MCF 10A (cell line): ENCODE data around the gene ATOH8. TPM values are rescaled to one million over a fixed set of nuclear protein-coding genes. Genes with fewer than 3 reads are reported as not detected.

Source experiments
- BruUV-seq: library from RNA; stranded (reverse); fragments of 400-500 nt; replicated peaks from 2 replicates; lab custom pipeline; 2021; lab: Mats Ljungman, UMichigan
- CTCF ChIA-PET: fragments of 300-600 bp; sonication (Branson Sonifier 250); formaldehyde crosslinking; extraction: SDS; loops from one replicate; lab custom pipeline; 2021; ENCODE audit warnings: antibody characterized with exemption, inconsistent platforms; lab: Yijun Ruan, JAX
- POLR2A ChIA-PET: fragments of 300-600, 350-650 bp; sonication (Branson Sonifier 250); formaldehyde crosslinking; extraction: SDS; loops from one replicate; lab custom pipeline; 2020; ENCODE audit warnings: antibody characterized with exemption, inconsistent platforms; lab: Yijun Ruan, JAX
- DNase-seq: peaks from one replicate; pipeline ENCODE4 v3.0.0-alpha.2; 2018; ENCODE audit not compliant: unreplicated experiment
- H3K27ac Mint-ChIP-seq: one replicate; pipeline ENCODE4 v1.8.0; 2022; ENCODE audit warnings: mild to moderate bottlenecking, low read depth, mixed read lengths; ENCODE audit not compliant: unreplicated experiment
- H3K27me3 Mint-ChIP-seq: one replicate; pipeline ENCODE4 v1.8.0; 2022; ENCODE audit warnings: mixed read lengths; ENCODE audit not compliant: insufficient read depth, unreplicated experiment
- H3K36me3 Mint-ChIP-seq: one replicate; pipeline ENCODE4 v1.8.0; 2022; ENCODE audit warnings: mild to moderate bottlenecking, moderate library complexity, mixed read lengths; ENCODE audit not compliant: insufficient read depth, unreplicated experiment
- H3K4me1 Mint-ChIP-seq: one replicate; pipeline ENCODE4 v1.8.0; 2022; ENCODE audit warnings: mixed read lengths; ENCODE audit not compliant: insufficient read depth, unreplicated experiment
- H3K4me3 Mint-ChIP-seq: one replicate; pipeline ENCODE4 v1.8.0; 2022; ENCODE audit warnings: mild to moderate bottlenecking, moderate library complexity, mixed read lengths; ENCODE audit not compliant: unreplicated experiment
- H3K9me3 Mint-ChIP-seq: one replicate; pipeline ENCODE4 v1.8.0; 2022; ENCODE audit warnings: mixed read lengths; ENCODE audit not compliant: unreplicated experiment
- CTCF ChIP-seq: fragments of 200-600 bp; IDR thresholded peaks from one replicate; pipeline ENCODE4 v1.8.0; 2022; ENCODE audit warnings: antibody characterized with exemption, mild to moderate bottlenecking; ENCODE audit not compliant: unreplicated experiment
- intact Hi-C: fragments of 100-400 bp; cut with micrococcal nuclease; formaldehyde crosslinking; loops from 2 replicates; pipeline ENCODE4 v1.14.1; 2022
- total RNA-seq: library from RNA; stranded (reverse); gene quantifications from 2 replicates; pipeline ENCODE4 v1.2.3, GENCODE V29; 2022

The ATOH8 gene
- total RNA-seq, 1 experiment from 2014 or later: 0.72 TPM

GRCh38 chr2:85727798-85728197 lies 26.0 kb upstream of the ATOH8 start:
- Mint-ChIP-seq H3K9me3 (no peaks in the 10 kb centered on the region), H3K27me3 (no peaks in the 10 kb centered on the region), H3K4me3 (no peak overlapping the region), H3K36me3 (no peaks in the 10 kb centered on the region), H3K4me1 (peaks cover 6% of the 10 kb centered on the region), H3K27ac (no peak overlapping the region)
- no peak for TF ChIP-seq CTCF
- intact Hi-C loops: no loop called here
- DNase-seq: no peak
- ChIA-PET POLR2A (no interaction called here), CTCF (interaction anchor here (1.1 to 3.8 kb wide), 2 partner anchors 14 to 86 kb away, joined by 5 to 50 read pairs; no protein-coding TSS in a partner anchor)
- BruUV-seq: no TSS peak

GRCh38 chr2:85728342-85728741 lies 25.4 kb upstream of the ATOH8 start:
- no peaks in the 10 kb centered on the region for H3K9me3 Mint-ChIP-seq
- POLR2A ChIA-PET: interaction anchor here (0.9 to 2.2 kb wide), 7 partner anchors 9 to 91 kb away, joined by 3 to 10 read pairs (median 4); no protein-coding TSS in a partner anchor
- no peaks in the 10 kb centered on the region for H3K27me3 Mint-ChIP-seq

GRCh38 chr2:85728883-85729824 lies 24.6 kb upstream of the ATOH8 start:
- Mint-ChIP-seq H3K4me3 (no peak overlapping the region), H3K9me3 (no peaks in the 10 kb centered on the region), H3K27ac (no peak overlapping the region), H3K4me1 (peaks cover 6% of the 10 kb centered on the region), H3K27me3 (no peaks in the 10 kb centered on the region), H3K36me3 (no peaks in the 10 kb centered on the region)
- intact Hi-C loops: loop anchor here (1.0 kb wide), 4 partner anchors 21 to 92 kb away; no protein-coding TSS in a partner anchor
- CTCF ChIA-PET: interaction anchor here (0.5 to 2.5 kb wide), 53 partner anchors 10 to 377 kb away, joined by 3 to 153 read pairs (median 5); partner anchors contain the start of genes POLR1A and PTCD3
- POLR2A ChIA-PET: interaction anchor here (0.9 to 2.2 kb wide), 9 partner anchors 9 to 91 kb away, joined by 3 to 10 read pairs (median 4); no protein-coding TSS in a partner anchor
- BruUV-seq: no TSS peak
- peak; percentile 91 for TF ChIP-seq CTCF
- DNase-seq: peak; percentile 85

More at GRCh38 chr2:85728342-85728741, 25.4 kb upstream of the ATOH8 start:
- no TSS peak for BruUV-seq
- no peak for TF ChIP-seq CTCF
- no peak overlapping the region for H3K27ac Mint-ChIP-seq
- H3K4me3 Mint-ChIP-seq: no peak overlapping the region
- no peak for DNase-seq
- CTCF ChIA-PET: interaction anchor here (0.5 to 2.5 kb wide), 47 partner anchors 9 to 378 kb away, joined by 3 to 153 read pairs (median 5); partner anchors contain the start of genes POLR1A and PTCD3
- intact Hi-C loops: no loop called here
- H3K4me1 Mint-ChIP-seq: peaks cover 6% of the 10 kb centered on the region
- no peaks in the 10 kb centered on the region for H3K36me3 Mint-ChIP-seq
